ENCODE measurements around the gene CST4.
A peak's percentile ranks its signal among the peaks of the same experiment; 100 is the strongest.

Gene CST4

DNA sequence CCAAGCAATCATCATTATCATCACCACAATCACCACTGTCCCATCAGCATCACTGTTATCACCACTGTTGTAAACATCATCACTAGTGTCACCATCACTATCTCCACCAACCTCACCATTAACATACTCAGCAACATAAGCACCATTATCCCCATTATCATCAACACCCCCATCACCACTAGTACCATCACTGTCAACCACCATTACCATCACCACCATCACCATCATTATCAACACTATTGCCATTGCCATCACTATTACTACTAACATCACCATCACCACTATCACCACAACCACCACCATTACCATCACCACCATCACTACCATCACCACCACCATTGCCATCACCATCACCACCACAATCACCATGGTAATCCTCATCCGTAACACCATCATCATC is 19.5 kb downstream of the CST4 start:
- Histone ChIP-seq H3K9ac (no peak overlapping the region), H3K4me3 (ENCODE audit: low read depth, low read length) (no peak overlapping the region), H3K79me2 (no peaks in the 10 kb centered on the region), H3K4me1 (no peaks in the 10 kb centered on the region), H3K4me2 (ENCODE audit: low read length) (no peak overlapping the region), H3K9me3 (ENCODE audit: control insufficient read depth, low read length) (no peaks in the 10 kb centered on the region), H3K27ac (no peak overlapping the region), H3K27me3 (ENCODE audit: control insufficient read depth, insufficient read depth, low read length) (no peaks in the 10 kb centered on the region), H3K36me3 (ENCODE audit: control insufficient read depth, insufficient read depth, low read length) (no peaks in the 10 kb centered on the region), H2AFZ (no peak overlapping the region)
- no peak for TF ChIP-seq CTCF (IDR thresholded peaks at IDR 0.05)

DNA sequence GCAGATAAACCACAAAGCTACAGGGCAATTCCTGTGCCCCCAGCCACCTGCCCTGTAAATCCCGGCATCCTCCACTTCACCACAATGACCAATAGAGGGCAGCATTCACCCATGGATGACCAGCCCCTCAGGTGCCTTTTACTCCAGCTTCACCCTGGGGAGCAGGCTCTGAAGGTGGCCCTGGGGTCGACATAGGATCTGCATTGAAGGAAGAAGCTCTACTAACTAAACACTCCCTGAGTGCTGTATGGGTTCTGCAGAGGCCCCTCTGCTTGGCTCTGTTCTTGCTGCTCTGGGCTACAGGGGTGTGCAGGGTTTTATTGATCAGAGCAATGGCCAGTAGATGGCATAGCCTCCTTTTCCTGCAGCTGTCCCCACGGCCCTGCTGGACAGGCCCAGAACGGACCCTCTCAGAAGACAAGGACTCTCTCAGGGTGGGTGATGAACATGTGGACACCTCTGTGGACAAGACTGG is 20.3 kb downstream of the CST4 start:
- Histone ChIP-seq H3K4me1 (no peaks in the 10 kb centered on the region), H3K4me3 (ENCODE audit: low read depth, low read length) (no peak overlapping the region), H3K9me3 (ENCODE audit: control insufficient read depth, low read length) (no peaks in the 10 kb centered on the region), H3K36me3 (ENCODE audit: control insufficient read depth, insufficient read depth, low read length) (no peaks in the 10 kb centered on the region), H3K27ac (no peak overlapping the region), H3K79me2 (no peaks in the 10 kb centered on the region), H3K27me3 (ENCODE audit: control insufficient read depth, insufficient read depth, low read length) (no peaks in the 10 kb centered on the region), H3K4me2 (ENCODE audit: low read length) (no peak overlapping the region), H2AFZ (no peak overlapping the region), H3K9ac (no peak overlapping the region)
- peak; percentile 70 for TF ChIP-seq CTCF (IDR thresholded peaks at IDR 0.05)

GRCh38 chr20:23667666-23668065 is 21.2 kb downstream of the CST4 start:
- Histone ChIP-seq H3K79me2 (no peaks in the 10 kb centered on the region), H3K4me1 (no peaks in the 10 kb centered on the region), H3K36me3 (ENCODE audit: control insufficient read depth, insufficient read depth, low read length) (no peaks in the 10 kb centered on the region), H3K27me3 (ENCODE audit: control insufficient read depth, insufficient read depth, low read length) (no peaks in the 10 kb centered on the region), H3K4me3 (ENCODE audit: low read depth, low read length) (no peak overlapping the region), H3K9me3 (ENCODE audit: control insufficient read depth, low read length) (no peaks in the 10 kb centered on the region), H3K27ac (no peak overlapping the region), H3K9ac (no peak overlapping the region), H2AFZ (no peak overlapping the region), H3K4me2 (ENCODE audit: low read length) (no peak overlapping the region)
- TF ChIP-seq CTCF (IDR thresholded peaks at IDR 0.05) = no peak

- Histone ChIP-seq H3K9me3 (ENCODE audit: control insufficient read depth, low read length) (no peaks in the 10 kb centered on the region), H2AFZ (no peak overlapping the region), H3K9ac (no peak overlapping the region), H3K79me2 (no peaks in the 10 kb centered on the region), H3K27ac (no peak overlapping the region), H3K4me3 (ENCODE audit: low read depth, low read length) (no peak overlapping the region), H3K4me2 (ENCODE audit: low read length) (no peak overlapping the region), H3K4me1 (no peaks in the 10 kb centered on the region), H3K27me3 (ENCODE audit: control insufficient read depth, insufficient read depth, low read length) (no peaks in the 10 kb centered on the region), H3K36me3 (ENCODE audit: control insufficient read depth, insufficient read depth, low read length) (no peaks in the 10 kb centered on the region)
- no peak for TF ChIP-seq CTCF (IDR thresholded peaks at IDR 0.05)
These were observed 22.1 kb downstream of the CST4 start for GRCh38 chr20:23666698-23667097.

GRCh38 chr20:23666189-23666588 is 22.6 kb downstream of the CST4 start:
- Histone ChIP-seq H3K27ac (no peak overlapping the region), H3K9me3 (ENCODE audit: control insufficient read depth, low read length) (no peaks in the 10 kb centered on the region), H3K4me1 (no peaks in the 10 kb centered on the region), H3K79me2 (no peaks in the 10 kb centered on the region), H3K27me3 (ENCODE audit: control insufficient read depth, insufficient read depth, low read length) (no peaks in the 10 kb centered on the region), H3K9ac (no peak overlapping the region), H2AFZ (no peak overlapping the region), H3K4me2 (ENCODE audit: low read length) (no peak overlapping the region), H3K4me3 (ENCODE audit: low read depth, low read length) (no peak overlapping the region), H3K36me3 (ENCODE audit: control insufficient read depth, insufficient read depth, low read length) (no peaks in the 10 kb centered on the region)
- TF ChIP-seq CTCF (IDR thresholded peaks at IDR 0.05) = no peak
